Skeletal muscle satellite cell (primary cell): ENCODE results near the gene KCNH2.

Source experiments
- H3K27me3 ChIP-seq: 2 replicates; pipeline ENCODE4 v1.7.0; 2013; ENCODE audit warnings: low read length; ENCODE audit not compliant: control insufficient read depth, insufficient read depth
- H3K36me3 ChIP-seq: 2 replicates; pipeline ENCODE4 v1.7.0; 2013; ENCODE audit warnings: mild to moderate bottlenecking, control low read depth, low read length; ENCODE audit not compliant: insufficient read depth
- H3K4me1 ChIP-seq: 2 replicates; pipeline ENCODE4 v1.7.0; 2013; ENCODE audit warnings: low read length; ENCODE audit not compliant: control insufficient read depth, insufficient read depth
- H3K4me2 ChIP-seq: 2 replicates; pipeline ENCODE4 v1.7.0; 2013; ENCODE audit warnings: mild to moderate bottlenecking, low read length
- H3K4me3 ChIP-seq: 2 replicates; pipeline ENCODE4 v1.7.0; 2013; ENCODE audit warnings: low read length
- H3K9ac ChIP-seq: 2 replicates; pipeline ENCODE4 v1.7.0; 2013; ENCODE audit warnings: mild to moderate bottlenecking, low read depth, low read length, moderate library complexity
- H3K9me3 ChIP-seq: replicated peaks from 2 replicates; pipeline ENCODE4 v1.7.0; 2013; ENCODE audit warnings: mild to moderate bottlenecking, control low read depth, low read length

Gene KCNH2

GRCh38 chr7:150927157-150927955, 50.8 kb downstream of the KCNH2 start:
- no peaks in the 10 kb centered on the region for H3K4me1 ChIP-seq

GRCh38 chr7:150926066-150926465, 52.1 kb downstream of the KCNH2 start:
- H3K4me2 ChIP-seq, result no peak overlapping the region
- no peaks in the 10 kb centered on the region for H3K9me3 ChIP-seq
- H3K36me3 ChIP-seq, result no peaks in the 10 kb centered on the region

More at GRCh38 chr7:150927157-150927955, 50.8 kb downstream of the KCNH2 start:
- Histone ChIP-seq H3K27me3 (peaks cover 9% of the 10 kb centered on the region), H3K4me2 (no peak overlapping the region), H3K36me3 (no peaks in the 10 kb centered on the region), H3K9ac (no peak overlapping the region), H3K4me3 (no peak overlapping the region), H3K9me3 (no peaks in the 10 kb centered on the region)

GRCh38 chr7:150924369-150924781, 53.7 kb downstream of the KCNH2 start:
- H3K36me3 ChIP-seq, result no peaks in the 10 kb centered on the region
- no peaks in the 10 kb centered on the region for H3K4me1 ChIP-seq
- no peak overlapping the region for H3K4me3 ChIP-seq
- no peaks in the 10 kb centered on the region for H3K9me3 ChIP-seq
- H3K4me2 ChIP-seq, result no peak overlapping the region
- no peak overlapping the region for H3K9ac ChIP-seq
- peaks cover 23% of the 10 kb centered on the region for H3K27me3 ChIP-seq

More at GRCh38 chr7:150926066-150926465, 52.1 kb downstream of the KCNH2 start:
- no peak overlapping the region for H3K9ac ChIP-seq
- no peaks in the 10 kb centered on the region for H3K4me1 ChIP-seq
- H3K4me3 ChIP-seq, result no peak overlapping the region
- peaks cover 15% of the 10 kb centered on the region for H3K27me3 ChIP-seq

DNA sequence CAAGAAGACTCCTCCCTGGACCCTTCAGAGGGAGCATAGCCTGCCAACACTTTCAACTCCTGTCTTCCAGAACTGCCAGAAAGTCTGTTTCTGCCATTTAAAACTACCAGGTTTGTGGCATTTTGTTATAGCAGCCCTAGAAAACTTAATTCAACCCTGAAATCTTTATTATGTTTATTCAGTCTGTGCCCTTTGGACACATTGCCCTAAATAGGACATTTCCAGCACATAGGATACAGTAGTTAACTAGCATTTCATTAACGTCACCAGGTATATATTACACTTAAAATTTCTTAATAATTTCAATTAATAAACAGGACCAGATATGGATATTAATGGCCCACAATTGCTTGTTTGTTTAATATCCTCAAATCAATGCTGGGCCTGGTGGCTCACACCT, 54.3 kb downstream of the KCNH2 start:
- Histone ChIP-seq H3K36me3 (no peaks in the 10 kb centered on the region), H3K9ac (no peak overlapping the region), H3K4me2 (no peak overlapping the region), H3K27me3 (peaks cover 24% of the 10 kb centered on the region), H3K9me3 (no peaks in the 10 kb centered on the region), H3K4me3 (no peak overlapping the region), H3K4me1 (no peaks in the 10 kb centered on the region)

DNA sequence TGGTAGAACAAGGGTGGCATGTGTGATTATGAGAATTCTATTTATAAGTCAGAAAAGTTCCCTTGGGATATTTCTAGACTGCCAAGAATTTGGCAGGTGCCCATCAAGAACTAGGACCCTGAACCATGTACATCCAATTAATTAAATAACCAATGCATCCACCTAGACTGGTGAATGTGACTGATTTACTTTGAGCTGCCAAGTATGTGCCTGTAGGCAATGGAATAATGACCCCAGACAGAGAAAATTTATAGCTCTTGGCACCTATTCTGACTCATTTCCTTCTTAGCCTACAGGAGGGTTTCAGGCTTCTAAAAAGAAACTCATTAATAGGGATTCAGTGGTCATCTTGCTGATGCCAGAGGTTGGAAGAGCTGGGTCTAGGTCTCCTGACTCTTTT, 54.9 kb downstream of the KCNH2 start:
- no peaks in the 10 kb centered on the region for H3K9me3 ChIP-seq
- H3K9ac ChIP-seq, result no peak overlapping the region
- peaks cover 27% of the 10 kb centered on the region for H3K27me3 ChIP-seq
- H3K4me2 ChIP-seq, result no peak overlapping the region
- no peak overlapping the region for H3K4me3 ChIP-seq
- H3K36me3 ChIP-seq, result no peaks in the 10 kb centered on the region
- H3K4me1 ChIP-seq, result no peaks in the 10 kb centered on the region

DNA sequence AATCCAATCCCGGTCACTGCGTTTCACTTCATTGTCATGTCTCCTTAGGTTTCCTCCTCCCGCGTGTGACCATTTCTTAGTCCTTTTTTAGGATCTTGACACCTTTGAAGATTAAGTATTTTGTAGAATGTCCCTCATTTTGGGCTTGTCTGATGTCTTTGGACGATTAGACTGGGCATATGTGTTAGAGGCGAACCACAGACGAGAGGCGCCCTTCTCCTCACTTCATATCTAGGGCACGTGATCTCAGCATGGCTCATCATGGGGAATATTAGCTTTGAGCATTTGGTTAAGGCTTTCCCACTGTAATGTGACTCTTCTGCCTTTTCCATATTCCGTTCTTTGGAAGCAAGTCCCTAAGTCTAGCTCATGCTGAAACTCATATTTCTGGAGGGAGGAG, 59.0 kb downstream of the KCNH2 start:
- no peaks in the 10 kb centered on the region for H3K36me3 ChIP-seq
- peaks cover 28% of the 10 kb centered on the region for H3K27me3 ChIP-seq
- H3K4me3 ChIP-seq, result no peak overlapping the region
- no peaks in the 10 kb centered on the region for H3K4me1 ChIP-seq
- no peaks in the 10 kb centered on the region for H3K9me3 ChIP-seq
- H3K9ac ChIP-seq, result no peak overlapping the region
- H3K4me2 ChIP-seq, result no peak overlapping the region

GRCh38 chr7:150918378-150918777, 59.7 kb downstream of the KCNH2 start:
- H3K27me3 ChIP-seq, result peaks cover 36% of the 10 kb centered on the region
- H3K4me3 ChIP-seq, result no peak overlapping the region
- H3K4me2 ChIP-seq, result no peak overlapping the region
- no peaks in the 10 kb centered on the region for H3K36me3 ChIP-seq
- H3K9me3 ChIP-seq, result no peaks in the 10 kb centered on the region
- no peak overlapping the region for H3K9ac ChIP-seq
- H3K4me1 ChIP-seq, result no peaks in the 10 kb centered on the region

- Histone ChIP-seq H3K4me3 (no peak overlapping the region), H3K9me3 (no peaks in the 10 kb centered on the region), H3K36me3 (no peaks in the 10 kb centered on the region), H3K4me2 (no peak overlapping the region), H3K4me1 (no peaks in the 10 kb centered on the region), H3K27me3 (peaks cover 36% of the 10 kb centered on the region), H3K9ac (no peak overlapping the region)
These were observed 60.2 kb downstream of the KCNH2 start for GRCh38 chr7:150917969-150918368.

GRCh38 chr7:150916670-150917069, 61.5 kb downstream of the KCNH2 start:
- Histone ChIP-seq H3K4me3 (no peak overlapping the region), H3K4me1 (no peaks in the 10 kb centered on the region), H3K4me2 (no peak overlapping the region), H3K36me3 (no peaks in the 10 kb centered on the region), H3K9me3 (no peaks in the 10 kb centered on the region), H3K27me3 (peaks cover 31% of the 10 kb centered on the region), H3K9ac (no peak overlapping the region)

DNA sequence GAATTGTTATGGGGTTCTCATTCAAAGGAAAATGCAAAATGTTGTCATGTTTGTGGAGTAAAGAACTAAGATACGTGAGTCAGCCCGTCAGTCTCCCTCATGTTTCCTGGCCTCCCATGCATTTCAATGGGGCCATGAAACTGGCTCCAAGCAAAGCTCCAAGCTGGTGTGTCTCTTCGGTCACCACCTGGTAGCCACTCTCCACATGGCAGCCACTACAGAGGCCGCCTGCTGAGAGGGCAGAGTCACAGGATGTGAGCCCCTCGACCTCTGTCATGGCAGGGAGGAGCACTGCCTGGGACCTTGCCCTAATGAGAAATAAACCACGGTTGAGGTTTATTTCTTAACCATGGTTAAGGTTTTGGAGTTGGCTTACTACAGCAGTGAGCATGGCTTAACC, 63.2 kb downstream of the KCNH2 start:
- Histone ChIP-seq H3K36me3 (no peaks in the 10 kb centered on the region), H3K4me3 (no peak overlapping the region), H3K4me1 (no peaks in the 10 kb centered on the region), H3K27me3 (peaks cover 30% of the 10 kb centered on the region), H3K9ac (no peak overlapping the region), H3K9me3 (no peaks in the 10 kb centered on the region), H3K4me2 (no peak overlapping the region)

DNA sequence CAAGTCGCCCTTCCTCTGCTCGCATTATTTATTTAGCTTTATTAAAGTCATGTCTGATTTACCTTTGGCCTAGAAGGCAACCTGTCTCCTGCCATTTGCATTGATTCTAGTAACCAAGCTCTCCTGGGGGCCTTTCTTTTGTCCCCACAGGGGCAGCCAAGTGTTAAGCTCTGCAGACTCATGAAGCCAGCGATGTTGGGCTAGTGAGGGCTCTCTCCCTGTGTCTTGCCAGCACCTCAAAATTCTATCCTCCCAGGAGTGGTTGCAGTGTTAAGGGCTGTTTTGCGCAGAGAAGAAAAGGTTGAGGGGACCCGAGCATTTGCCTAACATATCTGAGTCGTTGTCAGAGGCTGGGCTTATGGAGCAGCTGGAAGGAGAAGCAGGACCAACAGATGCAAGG, 63.9 kb downstream of the KCNH2 start:
- H3K4me1 ChIP-seq, result no peaks in the 10 kb centered on the region

GRCh38 chr7:150912427-150912826, 65.7 kb downstream of the KCNH2 start:
- Histone ChIP-seq H3K27me3 (peaks cover 17% of the 10 kb centered on the region), H3K36me3 (no peaks in the 10 kb centered on the region), H3K9ac (no peak overlapping the region), H3K9me3 (no peaks in the 10 kb centered on the region), H3K4me2 (no peak overlapping the region), H3K4me3 (no peak overlapping the region), H3K4me1 (no peaks in the 10 kb centered on the region)

More for the DNA sequence above, 63.9 kb downstream of the KCNH2 start:
- Histone ChIP-seq H3K27me3 (peaks cover 25% of the 10 kb centered on the region), H3K9ac (no peak overlapping the region), H3K36me3 (no peaks in the 10 kb centered on the region), H3K4me3 (no peak overlapping the region), H3K4me2 (no peak overlapping the region), H3K9me3 (no peaks in the 10 kb centered on the region)
